ENCODE results near the gene USP34.
"Not testable (repeated sequence)": the region's sequence is repeated elsewhere in the genome, so short reads cannot be mapped to it uniquely, and the experiment has no call there.

USP34 gene

GRCh38 chr2:61244694-61245093 is 226.2 kb downstream of the USP34 start:
- DNase-seq = no peak

GRCh38 chr2:61241266-61241665 is 229.6 kb downstream of the USP34 start:
- no peak for DNase-seq

GRCh38 chr2:61238219-61239012 is 232.5 kb downstream of the USP34 start:
- DNase-seq = no peak

- DNase-seq = no peak
Measured at GRCh38 chr2:61235716-61236115, 235.2 kb downstream of the USP34 start.

GRCh38 chr2:61233581-61233980 is 237.3 kb downstream of the USP34 start:
- DNase-seq = no peak

- DNase-seq = no peak
Measured at GRCh38 chr2:61229936-61230335, 241.0 kb downstream of the USP34 start.

GRCh38 chr2:61222567-61222966 is 248.3 kb downstream of the USP34 start:
- DNase-seq = no peak

- DNase-seq = no peak
Measured at GRCh38 chr2:61221819-61222218, 249.1 kb downstream of the USP34 start.

- DNase-seq = no peak
Measured at GRCh38 chr2:61220768-61221167, 250.1 kb downstream of the USP34 start.

GRCh38 chr2:61218817-61219170 is 252.1 kb downstream of the USP34 start:
- no peak for DNase-seq

- no peak for DNase-seq
Measured at GRCh38 chr2:61218076-61218816, 252.6 kb downstream of the USP34 start.

GRCh38 chr2:61214171-61214570 is 256.7 kb downstream of the USP34 start:
- no peak for DNase-seq

GRCh38 chr2:61210332-61210981 is 260.4 kb downstream of the USP34 start:
- DNase-seq = no peak

- DNase-seq = no peak
Measured at GRCh38 chr2:61205132-61205531, 265.8 kb downstream of the USP34 start.

GRCh38 chr2:61196671-61197070 is 274.2 kb downstream of the USP34 start:
- no peak for DNase-seq

GRCh38 chr2:61194646-61195045 is 276.2 kb downstream of the USP34 start:
- not testable (repeated sequence) for DNase-seq

- no peak for DNase-seq
Measured at GRCh38 chr2:61193670-61194561, 277.0 kb downstream of the USP34 start.

- DNase-seq = no peak
Measured at GRCh38 chr2:61187085-61187484, 283.8 kb downstream of the USP34 start.

GRCh38 chr2:61185231-61185728 is 285.6 kb downstream of the USP34 start:
- no peak for DNase-seq

GRCh38 chr2:61184263-61184662 is 286.6 kb downstream of the USP34 start:
- no peak for DNase-seq

- no peak for DNase-seq
Measured at GRCh38 chr2:61183795-61184194, 287.1 kb downstream of the USP34 start.

- no peak for DNase-seq
Measured at GRCh38 chr2:61182059-61182383, 288.9 kb downstream of the USP34 start.

All from right hindlimb (tissue), 1 donor.